Mucosa of descending colon (tissue), 3 donors: ENCODE measurements around the gene TMEM123. TPM values are rescaled to one million over a fixed set of nuclear protein-coding genes. Genes with fewer than 3 reads are reported as not detected.

Source experiments
- ATAC-seq: fragments of 200-7000 bp; cut with Tn5 transposase; one replicate; pipeline ENCODE4 v1.9.1; 2020; ENCODE audit warnings: mild to moderate bottlenecking, moderate library complexity
- DNase-seq, 3 donors: peaks; one replicate each; pipeline ENCODE4 v3.0.0-alpha.2; 2020
- H3K36me3 ChIP-seq: fragments of 200-600 bp; one replicate; pipeline ENCODE4 v1.8.0; 2021; ENCODE audit warnings: low read depth, mild to moderate bottlenecking
- H3K4me1 ChIP-seq: fragments of 200-600 bp; one replicate; pipeline ENCODE4 v1.8.0; 2021; ENCODE audit warnings: low read depth, mild to moderate bottlenecking
- H3K4me3 ChIP-seq: fragments of 200-600 bp; one replicate; pipeline ENCODE4 v1.8.0; 2021; ENCODE audit warnings: mild to moderate bottlenecking
- H3K9me3 ChIP-seq: fragments of 200-600 bp; one replicate; pipeline ENCODE4 v1.8.0; 2021; ENCODE audit warnings: mild to moderate bottlenecking
- CTCF ChIP-seq: fragments of 200-600 bp; IDR thresholded peaks from one replicate; pipeline ENCODE4 v1.8.0; 2022; ENCODE audit warnings: antibody characterized with exemption, mild to moderate bottlenecking
- intact Hi-C, 2 donors: fragments of 100-400 bp; cut with DNase I in 1 of 2; cut with micrococcal nuclease in 1 of 2; formaldehyde crosslinking; loops; one replicate each; pipeline versions ENCODE4 v1.11.0 to v1.11.1; 2022; cut with DNase I, micrococcal nuclease
- total RNA-seq, 3 donors: library from RNA; stranded (reverse); fragmentation: NEBNext Ultra II Directional in 2 of 3; extraction: Animal tissue kit (Norgen Biotek cat#: 25700) in 2 of 3; gene quantifications; one replicate each; pipeline versions ENCODE4 v1.2.1 to v1.2.4, GENCODE V29; 2021 to 2023
- donor health status: DM: no; HTN: no; CAD: no; lungs with moderate emphysema.
- donor health status: DM: no; HTN: no; CAD: no.
- donor health status: DM: no; HTN: yes; CAD: no.

TMEM123 gene
- total RNA-seq, 3 donors from 2014 or later: 153 to 205 (median 157) TPM

- intact Hi-C loops: loop anchor here (5.0 to 10.0 kb wide), 4 partner anchors 111 to 211 kb away; partner anchors contain the start of gene BIRC2 (in 1 of the 2)
- no peaks in the 10 kb centered on the region for H3K9me3 ChIP-seq
- TF ChIP-seq CTCF: peak; percentile 51
- ATAC-seq (peak; percentile 90), DNase-seq (peak in 1 of 3 donors; percentile 52)
- H3K4me1 ChIP-seq: peaks cover 13% of the 10 kb centered on the region
- H3K4me3 ChIP-seq: no peak overlapping the region
- H3K36me3 ChIP-seq: no peaks in the 10 kb centered on the region
Measured at GRCh38 chr11:102495161-102496042, 42.8 kb upstream of the TMEM123 start.

GRCh38 chr11:102494216-102494615 is 41.7 kb upstream of the TMEM123 start:
- ATAC-seq (peak; percentile 91), DNase-seq (peak in 2 of 3 donors; percentile 40 to 49)

GRCh38 chr11:102493524-102493923 is 41.0 kb upstream of the TMEM123 start:
- DNase-seq: no peak
- Histone ChIP-seq H3K9me3 (no peaks in the 10 kb centered on the region), H3K4me3 (no peak overlapping the region), H3K36me3 (no peaks in the 10 kb centered on the region), H3K4me1 (peaks cover 13% of the 10 kb centered on the region)
- TF ChIP-seq CTCF: no peak
- no peak for ATAC-seq
- intact Hi-C loops: loop anchor here in 1 of 2 donors (10.0 kb wide), 3 partner anchors 109 to 209 kb away; partner anchors contain the start of gene BIRC2

More at GRCh38 chr11:102494216-102494615, 41.7 kb upstream of the TMEM123 start:
- Histone ChIP-seq H3K9me3 (no peaks in the 10 kb centered on the region), H3K36me3 (no peaks in the 10 kb centered on the region), H3K4me1 (peaks cover 13% of the 10 kb centered on the region), H3K4me3 (no peak overlapping the region)
- no peak for TF ChIP-seq CTCF
- intact Hi-C loops: loop anchor here in 1 of 2 donors (10.0 kb wide), 3 partner anchors 109 to 209 kb away; partner anchors contain the start of gene BIRC2

- Histone ChIP-seq H3K4me1 (peaks cover 13% of the 10 kb centered on the region), H3K36me3 (no peaks in the 10 kb centered on the region), H3K4me3 (no peak overlapping the region), H3K9me3 (no peaks in the 10 kb centered on the region)
- no peak for TF ChIP-seq CTCF
- ATAC-seq (no peak), DNase-seq (no peak)
- intact Hi-C loops: loop anchor here in 1 of 2 donors (10.0 kb wide), 3 partner anchors 107 to 207 kb away; partner anchors contain the start of gene BIRC2
Measured at GRCh38 chr11:102491969-102492368, 39.4 kb upstream of the TMEM123 start.

GRCh38 chr11:102489186-102490145 is 36.9 kb upstream of the TMEM123 start:
- Histone ChIP-seq H3K4me1 (no peaks in the 10 kb centered on the region), H3K4me3 (no peak overlapping the region), H3K9me3 (no peaks in the 10 kb centered on the region), H3K36me3 (no peaks in the 10 kb centered on the region)
- intact Hi-C loops: loop anchor here in 1 of 2 donors (10.0 kb wide), 3 partner anchors 105 to 205 kb away; partner anchors contain the start of gene BIRC2
- ATAC-seq (no peak), DNase-seq (no peak)
- TF ChIP-seq CTCF: no peak
